ENCODE measurements around the gene RAB43.

Gene RAB43

DNA sequence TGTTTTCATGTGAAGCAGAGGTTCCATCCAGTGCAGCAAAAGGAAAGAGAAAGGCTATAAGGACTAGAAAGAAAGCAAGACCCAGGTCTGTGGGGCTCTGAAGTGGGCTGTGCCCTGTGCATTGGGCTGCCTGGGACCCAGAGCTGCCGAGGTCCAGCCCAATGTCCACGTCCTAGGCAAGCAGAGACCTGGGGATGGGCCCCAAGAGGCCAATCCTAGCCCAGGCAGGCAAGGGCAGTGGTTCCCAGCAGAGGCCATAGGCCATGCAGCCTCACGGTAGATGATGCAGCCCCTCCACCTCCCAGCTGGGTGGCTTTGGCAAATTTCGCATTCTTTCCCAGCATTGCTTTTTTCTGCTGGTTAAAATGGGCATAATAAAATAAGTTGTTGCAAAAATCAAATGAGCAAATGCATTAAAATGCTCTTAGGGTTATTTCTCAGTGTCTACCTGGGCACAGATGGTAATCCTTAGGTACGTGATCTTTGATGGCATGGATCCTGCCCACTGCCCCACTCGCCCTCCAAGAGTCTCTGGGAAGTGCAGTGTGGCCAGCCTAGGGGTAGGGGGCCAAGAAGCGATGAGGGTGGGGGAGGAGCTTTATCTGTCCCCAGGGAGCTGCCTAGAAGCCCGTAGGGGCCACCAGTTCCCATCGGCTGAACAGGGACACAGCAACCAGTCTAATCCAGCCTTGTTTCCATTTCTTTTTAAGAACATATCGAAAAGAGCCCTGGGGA, 83.3 kb downstream of the RAB43 start:
- DNase-seq (ENCODE audit: low read depth in 2 of 2) = no peak
